MV-4-11 (cell line): ENCODE measurements around the gene TEAD1.
"Not testable (repeated sequence)": the region's sequence is repeated elsewhere in the genome, so short reads cannot be mapped to it uniquely, and the experiment has no call there.

Source experiments
- DNase-seq: peaks from one replicate; lab custom pipeline; 2025; lab: John Stamatoyannopoulos, UW

Gene TEAD1

DNA sequence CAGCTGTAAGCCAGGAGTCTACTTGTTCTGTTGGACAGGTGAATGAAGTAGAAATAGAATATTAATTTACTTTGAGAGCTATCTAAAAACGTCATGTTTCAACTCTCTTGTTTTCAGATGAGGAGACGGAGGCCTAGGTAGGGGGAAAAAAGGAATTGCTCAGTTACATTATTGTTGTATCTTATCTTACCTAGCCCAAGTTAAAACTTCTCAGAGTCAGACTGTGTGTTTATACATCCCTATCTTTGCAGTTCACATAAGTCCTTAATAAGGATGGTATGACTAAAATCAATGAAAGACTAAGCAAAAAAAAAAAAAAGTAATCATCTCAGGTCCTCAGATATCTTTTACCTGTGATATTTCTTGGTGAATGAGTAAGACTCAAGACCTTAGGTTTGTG, 62.8 kb downstream of the TEAD1 start:
- no peak for DNase-seq

DNA sequence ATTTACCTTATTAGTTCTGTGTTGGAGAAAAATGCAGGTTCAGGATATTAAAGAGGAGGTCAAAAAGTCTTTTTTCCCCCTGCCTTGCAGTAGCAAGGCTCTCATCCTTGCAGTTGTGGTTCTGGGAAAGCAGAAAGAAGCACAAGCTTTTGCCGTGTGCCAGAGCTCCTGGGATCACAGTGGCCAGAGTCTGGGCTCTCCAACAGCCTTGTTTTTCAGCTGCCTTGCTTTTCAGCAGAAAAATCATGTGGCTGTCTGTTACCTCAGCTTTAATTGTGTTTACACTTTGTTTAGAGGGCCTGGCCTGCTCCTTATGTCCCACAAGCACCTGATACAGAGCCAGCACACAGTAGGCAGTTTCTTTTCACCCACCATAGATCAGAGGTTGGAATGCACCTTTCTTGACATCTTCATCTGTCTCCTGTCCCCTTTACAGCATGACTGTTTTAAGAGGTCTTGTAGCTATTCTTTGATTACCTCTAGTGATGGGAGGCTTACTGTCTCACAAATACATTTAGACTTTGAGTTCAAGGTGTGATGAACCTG, 67.5 kb downstream of the TEAD1 start:
- DNase-seq = no peak

DNA sequence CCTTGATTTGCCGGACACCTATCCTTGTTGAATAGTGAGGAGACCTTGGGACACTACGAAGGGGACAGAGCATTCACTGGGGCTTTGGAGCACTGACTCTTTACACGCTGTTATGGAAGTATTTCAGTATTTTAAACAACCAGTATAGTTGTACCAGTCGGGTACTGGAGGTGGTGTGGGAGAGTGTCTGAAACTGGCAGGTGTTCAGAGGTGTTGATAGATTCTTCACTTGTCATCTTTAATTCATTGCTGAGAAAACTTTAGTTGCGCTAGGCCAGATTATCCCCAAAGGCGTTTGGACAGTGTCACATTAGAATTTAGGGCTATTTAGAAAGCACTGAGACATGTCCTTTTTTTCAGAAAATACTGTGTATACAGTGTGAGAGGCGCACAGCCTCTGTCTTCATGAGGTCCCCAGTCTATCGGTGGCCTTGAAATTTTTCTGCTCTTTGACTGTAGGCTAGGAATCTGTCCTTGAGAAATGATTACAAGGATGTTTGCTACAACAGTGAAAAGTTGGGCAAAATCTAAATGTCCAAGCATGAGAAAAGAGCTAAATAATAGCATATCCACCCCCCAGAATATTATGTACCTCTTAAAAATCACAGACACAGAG, 69.7 kb downstream of the TEAD1 start:
- no peak for DNase-seq

DNA sequence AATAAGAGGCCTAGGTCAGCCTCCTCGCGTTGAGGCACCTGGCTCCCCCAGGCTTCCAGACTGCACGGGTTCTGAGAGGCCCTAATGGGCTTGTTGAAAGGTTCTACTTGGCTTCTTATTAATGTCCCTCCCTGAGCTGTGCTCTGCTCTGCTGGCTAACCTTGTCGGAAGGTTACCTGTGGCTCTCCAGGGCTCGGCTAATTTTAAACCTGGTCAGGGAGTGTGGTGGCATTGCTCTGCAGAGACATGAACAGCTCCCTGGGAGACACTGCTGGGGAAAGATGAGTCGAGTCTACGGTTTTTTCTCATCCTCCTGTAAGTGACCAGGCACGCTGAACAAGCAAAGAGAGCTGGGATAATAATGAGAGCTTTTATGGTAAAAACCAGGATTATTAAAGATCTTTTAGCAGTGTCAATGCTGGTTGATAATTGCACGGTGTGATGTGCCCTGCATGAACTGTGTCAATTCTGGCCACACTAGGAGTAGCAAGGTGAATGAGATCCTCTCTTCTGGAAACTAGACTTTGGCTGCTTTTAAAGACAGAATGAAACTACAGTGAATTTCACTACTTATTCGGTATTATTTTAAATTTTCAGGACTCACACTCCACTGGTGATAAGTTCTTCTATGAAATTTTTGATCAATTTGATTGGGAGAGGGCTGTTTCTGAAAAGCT, 70.7 kb downstream of the TEAD1 start:
- no peak for DNase-seq

DNA sequence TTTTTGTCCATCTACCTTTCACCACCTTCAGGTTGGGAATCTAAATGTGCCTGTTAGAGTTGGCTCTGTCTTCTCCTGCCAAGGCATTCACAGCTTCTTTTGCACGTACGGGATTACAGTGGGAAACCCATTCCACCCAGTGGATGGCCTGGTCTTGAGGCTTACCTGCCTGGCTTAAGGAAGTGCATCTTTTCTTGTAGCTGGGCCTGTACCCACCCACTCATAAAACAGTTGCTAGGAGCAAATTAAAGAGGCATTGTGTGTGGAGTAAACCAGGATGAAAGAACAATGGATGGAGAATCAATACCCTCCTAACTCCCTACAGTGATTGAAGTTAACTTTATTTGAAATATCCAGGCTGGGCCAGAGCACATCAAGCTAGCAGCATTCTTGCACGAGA, 71.6 kb downstream of the TEAD1 start:
- DNase-seq = no peak

DNA sequence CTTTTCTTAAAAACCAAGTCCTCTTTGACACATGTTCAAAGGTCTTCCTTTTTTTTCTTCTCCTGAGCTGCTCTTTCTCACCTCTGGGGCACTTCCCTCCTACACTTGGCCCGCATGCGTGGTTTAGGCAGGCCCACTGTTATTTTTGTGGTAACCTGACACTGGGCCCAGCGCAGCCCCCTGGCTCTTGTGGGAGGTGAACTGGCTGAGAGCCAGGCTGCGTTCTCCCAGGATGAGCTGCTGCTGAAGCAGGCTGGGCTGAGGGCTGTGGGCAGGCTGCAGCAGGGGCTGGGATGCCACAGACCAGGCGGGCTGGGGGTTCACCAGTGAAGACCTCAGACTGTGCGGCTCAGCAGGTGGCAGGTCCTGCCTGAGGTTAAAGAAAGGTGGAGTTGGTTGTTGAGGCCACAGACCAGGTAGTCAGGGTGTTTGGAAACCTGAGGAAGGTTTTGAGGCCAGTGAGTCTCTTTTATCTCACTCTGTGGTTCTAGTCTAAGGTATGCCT, 72.4 kb downstream of the TEAD1 start:
- DNase-seq = no peak

DNA sequence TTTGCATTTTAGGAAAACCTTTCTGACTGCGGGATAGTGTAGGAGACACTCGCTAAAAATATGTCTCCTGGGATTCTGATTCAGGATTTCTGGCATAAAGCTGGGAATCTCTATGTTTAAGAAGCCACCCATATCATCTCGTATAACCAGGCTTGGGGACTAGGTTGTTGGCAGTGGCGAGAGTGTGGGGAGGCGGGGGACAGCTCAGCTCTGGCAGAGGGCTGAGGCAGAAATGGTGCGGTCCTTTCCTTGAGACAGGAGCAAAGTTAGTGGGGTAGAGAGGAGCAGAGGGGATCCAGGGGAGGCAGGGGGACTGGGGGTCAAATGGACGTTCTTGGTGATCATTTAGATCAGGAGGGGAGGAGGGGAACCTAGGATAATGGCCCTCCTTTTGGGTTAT, 74.3 kb downstream of the TEAD1 start:
- no peak for DNase-seq

DNA sequence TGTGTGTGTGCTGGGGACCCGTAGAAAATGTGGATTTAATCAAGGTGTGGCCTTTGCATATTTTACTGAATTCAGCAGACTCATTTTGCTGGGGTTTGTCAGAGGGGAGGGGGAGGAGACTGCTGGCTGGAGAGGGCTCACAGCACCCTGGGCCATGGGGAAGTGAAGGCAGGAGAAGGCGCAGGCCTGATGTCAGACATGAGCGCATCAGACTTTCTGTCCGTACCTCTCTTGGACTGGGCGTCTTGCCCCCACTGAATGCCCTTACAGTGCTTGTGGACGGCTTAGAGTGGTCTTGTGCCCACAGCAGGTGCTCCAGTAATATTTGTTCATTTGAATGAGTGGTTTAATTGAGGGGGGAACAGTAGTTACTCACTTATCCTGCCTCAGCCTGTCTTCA, 75.2 kb downstream of the TEAD1 start:
- no peak for DNase-seq

DNA sequence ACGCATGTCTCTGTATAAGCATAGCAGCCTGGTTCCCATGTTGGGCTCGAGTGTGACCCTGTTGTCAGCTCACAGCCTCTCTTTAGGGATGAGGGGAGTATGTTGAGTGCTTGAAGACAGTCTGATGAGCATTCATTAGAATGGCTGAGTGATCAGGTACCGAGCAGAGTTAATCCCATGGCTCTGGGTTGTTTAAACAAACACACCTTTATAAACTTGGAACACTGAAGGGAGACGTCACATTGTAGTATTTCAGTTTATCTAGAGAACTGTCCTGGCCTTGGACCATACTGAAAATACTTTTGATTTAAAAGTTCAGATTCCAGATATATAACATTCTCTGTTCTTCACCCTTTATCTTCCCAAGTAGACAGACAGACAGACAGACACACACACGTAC, 76.0 kb downstream of the TEAD1 start:
- no peak for DNase-seq

DNA sequence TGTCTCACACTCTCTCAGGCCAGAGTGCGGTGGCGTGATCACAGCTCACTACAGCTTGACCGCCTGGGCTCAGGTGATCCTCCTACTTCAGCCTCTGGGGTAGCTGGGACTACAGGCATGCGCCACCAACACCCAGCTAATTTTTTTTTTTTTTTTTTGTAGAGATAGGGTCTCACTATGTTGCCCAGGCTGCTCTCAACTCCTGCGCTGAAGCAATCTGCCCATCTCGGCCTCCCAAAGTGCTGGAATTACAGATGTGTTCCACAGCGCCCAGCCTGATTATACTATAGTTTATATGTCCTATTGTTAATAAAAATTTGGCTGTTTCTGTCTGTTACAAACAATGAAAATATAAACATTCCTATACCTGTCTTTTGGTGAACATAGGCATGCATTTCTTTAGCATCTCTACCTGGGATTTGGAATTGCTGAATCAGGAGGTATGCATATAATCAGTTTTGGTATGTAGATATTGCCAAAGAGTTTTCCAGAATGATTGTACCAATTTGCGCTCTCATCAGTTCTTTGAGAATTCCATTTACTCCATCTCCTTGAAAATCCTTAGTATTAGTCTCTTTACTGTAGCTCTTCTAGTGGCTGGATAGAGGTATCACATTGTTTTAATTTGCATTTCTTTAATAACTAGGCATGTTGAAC, 78.8 kb downstream of the TEAD1 start:
- no peak for DNase-seq

DNA sequence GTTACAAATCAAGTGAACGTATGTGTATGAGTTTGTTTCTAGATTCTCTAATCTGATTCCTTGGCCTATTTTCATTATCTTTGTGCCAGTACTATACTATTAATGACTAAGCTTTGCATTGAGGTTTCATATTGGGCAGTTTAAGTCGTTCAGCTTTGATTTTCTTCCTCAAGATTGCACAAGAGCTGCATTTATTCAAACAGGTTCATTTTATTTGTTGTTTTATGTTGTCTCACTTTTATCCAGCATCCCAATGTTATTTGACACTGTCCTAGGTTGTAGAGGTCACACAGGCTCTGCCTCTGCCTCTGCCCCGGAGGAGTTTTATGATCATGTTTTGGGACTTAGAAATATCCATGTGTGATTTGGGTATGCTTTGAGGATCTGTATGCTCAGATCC, 79.8 kb downstream of the TEAD1 start:
- no peak for DNase-seq

DNA sequence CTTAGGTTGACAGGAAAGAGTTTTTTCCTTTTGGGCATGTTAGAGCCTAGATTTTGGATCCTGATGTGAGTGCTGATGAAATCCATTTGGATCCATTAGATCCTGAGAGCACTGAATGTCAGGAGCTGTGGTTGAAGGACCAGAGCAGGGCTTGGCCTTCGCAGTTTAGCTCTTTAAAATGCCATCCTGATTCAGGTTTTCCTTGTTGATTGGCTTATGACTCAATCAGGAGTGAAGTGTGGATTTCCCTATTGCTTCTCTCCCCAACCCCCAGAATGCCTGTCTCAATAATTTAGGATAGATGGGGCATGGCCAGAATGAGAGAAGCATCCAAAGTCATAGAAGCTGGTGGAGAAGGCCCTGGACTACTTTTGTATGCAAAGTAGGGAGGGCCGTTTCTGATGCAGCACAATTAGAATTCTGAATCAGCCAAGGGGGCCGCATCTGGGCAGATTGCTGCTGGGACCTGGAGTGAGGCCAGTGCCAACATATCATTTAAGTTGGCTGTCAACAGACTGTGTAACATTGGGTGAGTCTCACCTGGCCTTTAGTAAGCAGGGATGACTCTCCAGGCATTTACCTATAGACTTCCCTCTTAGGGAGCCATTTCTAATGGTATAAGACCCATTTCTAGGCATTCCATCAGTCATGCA, 80.5 kb downstream of the TEAD1 start:
- no peak for DNase-seq

DNA sequence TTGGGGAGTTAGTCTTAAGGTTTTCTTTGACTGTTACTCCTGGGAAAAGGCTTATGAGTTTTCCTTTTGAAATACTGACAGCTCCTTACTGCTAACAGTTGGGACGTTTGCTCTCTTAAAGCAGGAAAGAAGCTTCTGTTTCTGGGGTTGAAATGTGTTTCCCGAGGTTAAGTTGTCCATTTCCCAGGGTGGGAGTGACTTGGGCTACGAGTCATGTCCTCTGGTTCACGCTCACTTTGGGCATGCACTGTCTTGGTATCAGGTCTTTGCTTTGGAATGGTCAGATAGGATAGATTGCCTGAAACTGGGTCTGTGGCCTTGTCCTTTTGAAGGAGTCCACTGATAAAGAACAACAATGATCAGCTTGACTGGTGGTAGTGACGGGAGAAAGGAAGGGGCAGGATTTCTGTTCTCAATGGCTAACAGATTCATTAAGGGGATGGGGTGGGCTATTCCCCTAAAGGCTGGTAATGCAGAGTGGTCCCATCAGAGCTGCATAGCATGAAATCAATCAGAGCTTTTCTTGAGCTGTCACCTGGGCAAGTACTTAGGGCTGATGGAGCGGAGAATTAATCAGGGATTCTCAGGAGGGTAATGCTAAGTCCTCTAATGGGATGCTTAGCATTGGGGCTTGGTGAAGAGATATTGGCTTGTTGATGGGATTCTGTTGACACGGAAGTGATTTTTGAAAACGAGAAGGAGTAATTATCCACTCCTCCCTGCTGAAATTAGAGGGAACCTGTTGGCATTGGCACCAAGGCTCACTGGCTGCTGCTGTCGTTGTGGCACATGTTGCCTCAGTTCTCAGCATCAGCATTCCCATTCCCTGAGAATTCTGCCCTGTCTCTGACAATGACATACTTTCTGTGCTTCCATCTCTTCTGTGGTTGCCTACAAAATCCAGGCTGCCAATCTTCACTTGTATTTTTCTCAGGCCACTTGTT, 81.6 kb downstream of the TEAD1 start:
- no peak for DNase-seq

DNA sequence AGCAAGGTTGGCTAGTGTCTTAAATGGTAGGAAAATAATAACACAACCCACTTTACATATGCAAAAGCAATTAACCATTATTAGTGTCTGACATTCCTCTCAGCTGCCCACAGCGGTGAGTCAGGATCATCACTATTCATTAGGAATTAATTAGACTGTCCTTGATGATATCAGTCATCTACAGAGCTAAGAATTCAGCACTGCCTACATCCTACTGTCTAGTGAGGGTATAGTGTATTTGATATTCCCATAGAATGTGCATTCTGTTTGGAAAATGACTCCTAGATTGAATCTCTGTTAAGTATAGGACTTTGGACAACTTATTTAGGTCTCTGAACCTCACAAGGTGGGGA, 82.2 kb downstream of the TEAD1 start:
- no peak for DNase-seq

DNA sequence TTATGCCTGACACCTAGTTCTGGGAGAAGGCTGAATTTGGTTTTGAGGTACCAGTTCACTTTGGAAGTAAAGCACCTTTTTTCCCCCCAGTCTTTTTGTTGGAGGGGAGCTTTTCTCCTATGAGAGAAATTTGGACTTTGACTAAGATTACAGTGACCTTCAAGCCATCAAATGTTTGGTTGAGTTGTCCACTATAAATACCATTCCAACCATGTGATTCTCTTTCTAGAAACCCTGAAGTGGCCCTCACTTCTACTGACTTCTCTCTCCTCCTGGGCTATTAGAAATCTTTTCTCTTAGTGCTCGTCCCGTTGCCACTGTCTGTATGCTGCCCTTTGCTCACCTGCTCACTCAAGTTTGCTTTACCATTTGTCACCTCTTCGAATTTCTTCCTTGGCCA, 82.6 kb downstream of the TEAD1 start:
- DNase-seq = no peak

DNA sequence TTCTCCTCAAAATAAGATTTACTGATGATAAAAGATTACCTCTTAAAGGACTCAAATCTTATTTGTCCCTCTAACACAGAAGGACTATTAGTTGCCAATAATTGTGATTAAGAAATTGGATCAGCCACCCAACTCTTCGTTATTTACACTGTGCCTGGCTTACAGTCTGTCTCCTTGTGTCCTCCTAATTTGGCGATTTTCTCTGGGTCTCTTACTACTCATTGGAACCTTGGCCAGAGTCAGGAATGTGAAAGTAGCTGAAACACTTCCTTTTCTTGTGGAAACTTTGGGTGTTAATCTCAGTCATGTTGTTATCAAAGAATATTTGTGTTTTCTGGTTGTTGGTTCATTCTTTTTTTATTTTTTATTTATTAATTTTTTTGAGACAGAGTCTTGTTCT, 83.2 kb downstream of the TEAD1 start:
- DNase-seq = no peak

DNA sequence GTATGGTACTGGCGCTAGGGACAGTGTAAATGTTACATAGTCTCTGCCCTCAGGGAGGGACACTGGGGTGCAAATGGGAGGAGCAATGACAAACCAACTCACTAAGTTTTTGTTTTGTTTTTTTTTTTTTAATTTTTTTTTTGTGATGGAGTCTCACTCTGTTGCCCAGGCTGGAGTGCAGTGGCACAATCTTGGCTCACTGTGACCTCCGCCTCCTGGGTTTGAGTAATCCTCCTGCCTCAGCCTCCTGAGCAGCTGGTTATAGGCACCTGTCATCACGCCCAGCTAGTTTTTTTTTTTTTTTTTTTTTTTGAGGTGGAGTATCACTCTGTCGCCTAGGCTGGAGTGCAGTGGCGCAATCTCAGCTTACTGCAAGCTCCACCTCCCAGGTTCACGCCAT, 83.9 kb downstream of the TEAD1 start:
- not testable (repeated sequence) for DNase-seq

DNA sequence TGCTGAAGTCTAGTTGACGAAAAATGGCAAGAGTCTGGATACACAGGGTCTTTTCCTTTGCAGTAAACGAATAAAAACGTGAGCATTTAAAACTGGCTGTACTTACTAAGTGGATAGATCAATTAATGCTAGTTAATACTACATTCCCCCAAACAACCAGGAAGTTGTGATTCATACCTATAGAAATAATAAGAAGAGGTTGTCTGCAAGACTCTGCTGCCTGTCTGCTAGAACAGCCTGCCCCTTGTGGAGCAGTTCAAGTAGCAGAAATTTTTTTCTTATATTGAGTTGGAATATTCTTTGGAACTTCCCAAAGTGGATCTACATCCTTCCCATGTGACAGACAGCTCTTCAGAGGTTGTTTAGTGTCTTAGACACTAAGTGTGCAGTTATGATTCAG, 86.8 kb downstream of the TEAD1 start:
- no peak for DNase-seq

DNA sequence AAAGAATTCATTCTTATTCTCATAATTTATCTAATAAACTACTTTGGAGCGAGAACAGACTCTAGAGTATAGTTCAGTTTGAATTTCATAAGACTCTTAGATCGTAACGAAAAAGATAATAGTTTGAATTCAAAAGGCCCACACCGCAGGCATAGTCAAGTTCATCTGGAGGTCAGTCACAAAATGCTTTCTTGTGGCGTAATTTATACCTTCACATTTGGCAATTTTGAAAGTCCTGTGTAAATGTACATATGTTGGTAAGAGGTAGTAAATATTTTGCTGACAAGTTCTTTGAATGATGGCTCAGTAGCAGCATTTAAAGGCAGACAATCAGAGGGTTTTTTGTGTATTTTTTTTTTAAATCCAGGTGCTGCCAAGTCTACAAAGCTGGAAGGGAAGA, 88.1 kb downstream of the TEAD1 start:
- DNase-seq = no peak

DNA sequence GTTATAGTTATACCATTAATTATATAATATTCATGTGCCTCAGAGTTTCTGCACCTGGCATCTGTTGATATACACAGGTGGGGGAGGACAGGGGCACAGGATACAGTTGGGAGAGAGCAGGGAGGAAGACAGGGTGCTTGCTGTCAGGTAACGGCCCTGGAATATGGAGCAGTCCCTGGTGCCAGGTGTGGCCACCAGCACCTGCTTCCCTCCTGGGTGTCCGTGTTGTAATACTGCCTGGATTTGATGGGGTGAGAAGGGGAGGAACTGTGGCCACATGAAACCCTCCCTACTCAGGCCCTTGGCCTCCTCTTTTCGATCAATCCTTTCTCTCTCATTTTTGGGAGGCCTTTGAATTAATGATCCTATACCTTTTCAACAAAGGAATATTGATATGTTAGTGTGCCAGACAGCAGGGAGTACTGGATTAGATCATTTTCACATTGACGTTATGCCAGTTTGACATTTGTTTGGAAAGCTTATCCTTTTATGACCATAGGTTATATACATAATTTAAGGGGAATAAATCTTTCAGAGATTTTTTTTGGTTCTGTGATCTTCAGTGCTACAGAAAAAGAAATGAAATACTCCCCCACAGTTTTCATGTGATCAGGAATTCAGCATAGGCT, 88.6 kb downstream of the TEAD1 start:
- DNase-seq = no peak
